ENCODE measurements around the gene TTN.

GRCh38 chr2:178529194-178529593 is 278.0 kb downstream of the TTN start:
- no peak for TF ChIP-seq EZH2 (IDR thresholded peaks at IDR 0.05; ENCODE audit: insufficient read depth, low read length)
- TF ChIP-seq CTCF (IDR thresholded peaks at IDR 0.05; ENCODE audit: insufficient read depth, low read depth, low read length) = no peak
